HepG2 (cell line): ENCODE results near the gene LRRC8D. TPM values are rescaled to one million over a fixed set of nuclear protein-coding genes. Genes with fewer than 3 reads are reported as not detected.

Experiments used
- ATAC-seq: fragments of 200-7000 bp; cut with Tn5 transposase; 3 replicates; pipeline ENCODE4 v1.9.1; 2020; ENCODE audit warnings: mild to moderate bottlenecking, moderate library complexity
- BruUV-seq: library from RNA; stranded (reverse); fragments of 400-500 nt; replicated peaks from 2 replicates; lab custom pipeline; 2021; lab: Mats Ljungman, UMichigan
- CTCF ChIA-PET: fragments of 300-600 bp; formaldehyde crosslinking; extraction: SDS; loops from one replicate; lab custom pipeline; 2021; ENCODE audit warnings: low total read pairs, inconsistent platforms, low intra/inter-chr PET ratio; lab: Yijun Ruan, JAX
- POLR2A ChIA-PET: fragments of 350-600 bp; sonication (Branson Sonifier 250); formaldehyde crosslinking; loops from one replicate; lab custom pipeline; 2020; ENCODE audit warnings: antibody characterized with exemption, inconsistent platforms; lab: Yijun Ruan, JAX
- DNase-seq: peaks from one replicate; pipeline ENCODE4 v3.0.0-alpha.2; 2015; ENCODE audit warnings: low spot score
- FAIRE-seq: peaks from 3 replicates; lab custom pipeline; 2011; peaks lifted over from hg19 to GRCh38; lab: Jason Lieb, UNC
- H2AFZ ChIP-seq: one replicate; pipeline ENCODE4 v1.6.1; 2011; ENCODE audit warnings: low read length, inconsistent platforms
- H3K27ac ChIP-seq: fragments of 300-600 bp; 3 replicates; pipeline ENCODE4 v1.8.0; 2011; ENCODE audit warnings: mixed run types, mild to moderate bottlenecking, mixed read lengths, low read length, inconsistent platforms; ENCODE audit not compliant: insufficient read depth; ENCODE audit errors: extremely low read length
- H3K27me3 ChIP-seq, 2 experiments: fragments of 200-600 bp in 1 of 2; 2 replicates in 1 of 2; 3 replicates in 1 of 2; pipeline versions ENCODE4 v1.6.0 to v1.8.0; 2011; ENCODE audit warnings: low read length in 2 of 2, mild to moderate bottlenecking in 2 of 2, moderate library complexity in 2 of 2, inconsistent platforms in 1 of 2; ENCODE audit not compliant: insufficient read depth in 2 of 2, control insufficient read depth in 1 of 2
- H3K36me3 ChIP-seq, 2 experiments: fragments of 200-600 bp in 1 of 2; replicated peaks in 1 of 2; 2 replicates in 1 of 2; 3 replicates in 1 of 2; pipeline versions ENCODE4 v1.5.1 to v1.8.0; 2011; ENCODE audit warnings: low read length in 2 of 2, inconsistent platforms in 1 of 2; ENCODE audit not compliant: insufficient read depth in 2 of 2, control insufficient read depth in 1 of 2
- H3K4me1 ChIP-seq: 2 replicates; pipeline ENCODE4 v1.5.1; 2012; ENCODE audit warnings: low read length, inconsistent platforms; ENCODE audit not compliant: insufficient read depth
- H3K4me2 ChIP-seq: 2 replicates; pipeline ENCODE4 v1.6.0; 2011; ENCODE audit warnings: low read depth, low read length, inconsistent platforms
- H3K4me3 ChIP-seq, 3 experiments: fragments of 200-600 bp in 1 of 3; sonication (generic), shearing (Covaris generic) in 1 of 3; replicated peaks in 1 of 3; 2 replicates each; pipeline ENCODE4 v1.5.1; 2011 to 2016; ENCODE audit warnings: low read length in 3 of 3, inconsistent platforms in 2 of 3, low read depth in 2 of 3, mild to moderate bottlenecking in 2 of 3, control low read depth in 1 of 3, mixed read lengths in 1 of 3; ENCODE audit not compliant: insufficient read depth in 1 of 3
- H3K79me2 ChIP-seq: one replicate; pipeline ENCODE4 v1.6.1; 2011; ENCODE audit warnings: low read length, inconsistent platforms; ENCODE audit not compliant: insufficient read depth
- H3K9ac ChIP-seq: 2 replicates; pipeline ENCODE4 v1.6.0; 2011; ENCODE audit warnings: mild to moderate bottlenecking, low read depth, low read length, inconsistent platforms; ENCODE audit not compliant: insufficient read depth
- H3K9me3 ChIP-seq: 2 replicates; pipeline ENCODE4 v1.5.1; 2012; ENCODE audit warnings: mild to moderate bottlenecking, low read length
- H4K20me1 ChIP-seq: 2 replicates; pipeline ENCODE4 v1.6.0; 2011; ENCODE audit warnings: inconsistent platforms, mild to moderate bottlenecking, low read length, moderate library complexity; ENCODE audit not compliant: insufficient read depth
- CREM ChIP-seq, 2 experiments: sonication (generic) in 1 of 2; formaldehyde crosslinking in 1 of 2; IDR thresholded peaks; 2 replicates each; pipeline versions ENCODE4 v1.4.0 to v1.6.1; 2016 to 2020; ENCODE audit warnings: antibody characterized with exemption in 1 of 2, mild to moderate bottlenecking in 1 of 2, missing genetic modification reagents in 1 of 2
- DNMT3B ChIP-seq: conservative IDR thresholded peaks from 2 replicates; pipeline ENCODE4 v1.6.1; 2016; ENCODE audit warnings: missing biosample characterization, control low read depth
- IRX3 ChIP-seq: sonication (generic); formaldehyde crosslinking; IDR thresholded peaks from 2 replicates; pipeline ENCODE4 v1.8.1; 2023; ENCODE audit warnings: mild to moderate bottlenecking, low read depth, missing genetic modification reagents, borderline replicate concordance
- MAF1 ChIP-seq: sonication (generic); formaldehyde crosslinking; IDR thresholded peaks from 2 replicates; pipeline ENCODE4 v1.5.0; 2020; ENCODE audit warnings: missing genetic modification reagents, borderline replicate concordance
- RBM22 ChIP-seq: fragments of 200-400 bp; formaldehyde crosslinking; optimal IDR thresholded peaks from 2 replicates; pipeline ENCODE3; 2017; ENCODE audit warnings: mild to moderate bottlenecking, low read length, moderate library complexity
- SALL1 ChIP-seq: sonication (generic); formaldehyde crosslinking; IDR thresholded peaks from 2 replicates; pipeline ENCODE4 v1.8.0; 2022; ENCODE audit warnings: mild to moderate bottlenecking, missing genetic modification reagents
- XBP1 ChIP-seq: sonication (generic); formaldehyde crosslinking; IDR thresholded peaks from 2 replicates; pipeline ENCODE4 v1.5.0; 2020; ENCODE audit warnings: missing genetic modification reagents
- ZBTB10 ChIP-seq: sonication (generic); formaldehyde crosslinking; IDR thresholded peaks from 2 replicates; pipeline ENCODE4 v1.4.0; 2020; ENCODE audit warnings: missing genetic modification reagents, borderline replicate concordance
- ZNF251 ChIP-seq: sonication (generic); formaldehyde crosslinking; IDR thresholded peaks from 2 replicates; pipeline ENCODE4 v1.9.0; 2021; ENCODE audit warnings: mild to moderate bottlenecking, missing genetic modification reagents
- ZNF546 ChIP-seq: sonication (generic); formaldehyde crosslinking; conservative IDR thresholded peaks from 2 replicates; pipeline ENCODE4 v1.8.1; 2023; ENCODE audit warnings: mild to moderate bottlenecking, missing genetic modification reagents
- ZNF644 ChIP-seq: IDR thresholded peaks from 2 replicates; pipeline ENCODE4 v1.6.1; 2016; ENCODE audit warnings: low read depth
- ZNF652 ChIP-seq: IDR thresholded peaks from 2 replicates; pipeline ENCODE4 v1.6.1; 2016; ENCODE audit warnings: low read depth, borderline replicate concordance
- WGBS: methylation state at CpG from one replicate; pipeline ENCODE4 v1.1.6; 2017; ENCODE audit warnings: low lambda C conversion rate; 5-methylcytosine and 5-hydroxymethylcytosine counted together
- in situ Hi-C: cut with HindIII; loops from 2 replicates; pipeline ENCODE4 v1.10.0; 2017; ENCODE audit warnings: low pct_unique_long_range_greater_than_20kb; ENCODE audit not compliant: extremely low pct_ligation_motif_present
- intact Hi-C: fragments of 100-400 bp; cut with micrococcal nuclease; formaldehyde crosslinking; loops from one replicate; pipeline ENCODE4 v1.10.0; 2022; ENCODE audit not compliant: unreplicated experiment
- polyA plus RNA-seq, 8 experiments: library from polyadenylated mRNA; depleted of rRNA in 3 of 8; stranded (reverse) in 7 of 8; unstranded in 1 of 8; fragments of >200 nt; fragmentation: Illumina TruSeq in 4 of 8; extraction: Trizol in 4 of 8; gene quantifications; 2 replicates each; pipeline versions ENCODE4 v1.2.1 to v1.2.3, GENCODE V29; 2011 to 2016; ENCODE audit warnings: low read depth in 4 of 8, missing spikeins in 1 of 8, mixed read lengths in 1 of 8; ENCODE audit not compliant: insufficient read depth in 1 of 8
- total RNA-seq, 5 experiments: library from RNA; depleted of rRNA; stranded (reverse); fragments of >200 nt; fragmentation: Illumina TruSeq; extraction: Trizol; gene quantifications; 2 replicates each; pipeline ENCODE4 v1.2.3, GENCODE V29; 2016; ENCODE audit warnings: low read depth in 1 of 5

Gene LRRC8D
- total and polyA plus RNA-seq, 2 of the 13 experiments (the other 11 are each of a cell fraction or from before 2014, with no cell fraction given) = 29.9 to 45.5 TPM

GRCh38 chr1:89900323-89900722 lies 79.5 kb downstream of the LRRC8D start (continued):
- TF ChIP-seq MAF1 (CRISPR knock-in tag) = no peak
- TF ChIP-seq XBP1 (CRISPR knock-in tag) = no peak
- TF ChIP-seq ZNF251 = no peak
- TF ChIP-seq IRX3 (CRISPR knock-in tag) = no peak
- TF ChIP-seq ZBTB10 (CRISPR knock-in tag) = no peak
- TF ChIP-seq DNMT3B (CRISPR knock-in tag) = no peak
- TF ChIP-seq SALL1 (CRISPR knock-in tag) = no peak
- TF ChIP-seq ZNF644 (CRISPR knock-in tag) = no peak
- no peak for TF ChIP-seq ZNF546 (CRISPR knock-in tag)

GRCh38 chr1:89900791-89901708 lies 80.2 kb downstream of the LRRC8D start:
- FAIRE-seq = peak; percentile 52
- Histone ChIP-seq H3K9ac (no peak overlapping the region), H3K4me1 (peaks cover 99% of the 10 kb centered on the region), H4K20me1 (no peaks in the 10 kb centered on the region), H3K79me2 (peaks cover 36% of the 10 kb centered on the region), H3K36me3 (peaks cover 0 to 3% of the 10 kb centered on the region in 2 experiments; a peak in 1 of 5 replicates), H3K4me3 (no peak overlapping the region), H3K27ac (peak overlapping the region; percentile 62), H2AFZ (no peak overlapping the region), H3K4me2 (no peak overlapping the region), H3K27me3 (no peaks in the 10 kb centered on the region), H3K9me3 (no peaks in the 10 kb centered on the region)
- peak; percentile 32 for TF ChIP-seq RBM22
- TF ChIP-seq CREM (IDR thresholded peaks at IDR 0.05) = no peak
- TF ChIP-seq CREM (CRISPR knock-in tag; IDR thresholded peaks at IDR 0.05) = no peak
- peak; percentile 82 for TF ChIP-seq ZNF652 (CRISPR knock-in tag)
- no peak for ATAC-seq
- WGBS = 93% methylated on average over 6 of the region's 6 CpGs
- ChIA-PET CTCF (no interaction called here), POLR2A (no interaction called here)
- in situ Hi-C loops (no loop called here), intact Hi-C loops (loop anchor here (10.0 kb wide), 1 partner anchor 84 kb away; no protein-coding TSS in a partner anchor)
- BruUV-seq = no TSS peak
- DNase-seq = no peak
